NCI-H146 (cell line): Measurements from ENCODE around the gene NBPF15.
A peak's percentile ranks its signal among the peaks of the same experiment; 100 is the strongest.
"Not testable (repeated sequence)": the region's sequence is repeated elsewhere in the genome, so short reads cannot be mapped to it uniquely, and the experiment has no call there.

Experiments
- DNase-seq: peaks from one replicate; lab custom pipeline; 2025; lab: John Stamatoyannopoulos, UW

Gene NBPF15, protein sequence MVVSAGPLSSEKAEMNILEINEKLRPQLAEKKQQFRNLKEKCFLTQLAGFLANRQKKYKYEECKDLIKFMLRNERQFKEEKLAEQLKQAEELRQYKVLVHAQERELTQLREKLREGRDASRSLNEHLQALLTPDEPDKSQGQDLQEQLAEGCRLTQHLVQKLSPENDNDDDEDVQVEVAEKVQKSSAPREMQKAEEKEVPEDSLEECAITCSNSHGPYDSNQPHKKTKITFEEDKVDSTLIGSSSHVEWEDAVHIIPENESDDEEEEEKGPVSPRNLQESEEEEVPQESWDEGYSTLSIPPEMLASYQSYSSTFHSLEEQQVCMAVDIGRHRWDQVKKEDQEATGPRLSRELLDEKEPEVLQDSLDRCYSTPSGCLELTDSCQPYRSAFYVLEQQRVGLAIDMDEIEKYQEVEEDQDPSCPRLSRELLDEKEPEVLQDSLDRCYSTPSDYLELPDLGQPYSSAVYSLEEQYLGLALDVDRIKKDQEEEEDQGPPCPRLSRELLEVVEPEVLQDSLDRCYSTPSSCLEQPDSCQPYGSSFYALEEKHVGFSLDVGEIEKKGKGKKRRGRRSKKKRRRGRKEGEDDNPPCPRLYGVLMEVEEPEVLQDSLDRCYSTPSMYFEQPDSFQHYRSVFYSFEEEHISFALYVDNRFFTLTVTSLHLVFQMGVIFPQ

DNA sequence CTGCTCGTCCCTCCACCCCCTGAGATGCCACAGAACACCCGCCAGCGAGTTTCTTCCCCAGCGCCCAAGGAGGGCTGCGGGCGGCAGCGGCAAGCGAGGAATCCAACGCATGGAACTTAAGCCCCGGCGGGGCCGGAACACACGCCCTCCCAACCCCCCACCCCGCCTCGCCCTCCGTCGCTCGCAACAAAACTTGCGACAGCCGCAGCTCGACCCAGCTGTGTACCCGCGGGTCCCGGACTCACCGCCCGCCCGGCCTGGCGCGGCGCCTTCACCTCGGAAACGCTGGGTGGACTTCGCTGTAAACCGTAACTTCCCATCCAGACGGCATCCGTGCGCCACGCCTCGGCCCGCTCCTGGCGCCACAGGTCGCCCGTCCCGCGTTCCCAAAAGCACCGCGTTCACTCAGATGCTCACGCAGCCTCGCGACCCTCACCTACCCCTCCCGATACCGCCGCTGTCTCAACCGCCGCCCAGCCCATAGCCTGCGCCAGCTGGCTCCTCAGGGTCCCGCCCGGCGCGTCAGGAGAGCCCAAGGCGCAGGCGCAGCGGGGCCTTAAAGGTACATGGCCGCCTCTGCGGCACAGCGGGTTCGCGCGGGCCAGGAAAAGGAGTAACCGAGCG lies at the start of gene NBPF15:
NBPF15 (minus strand) TSS at position 534 of the 624 bp plus-strand sequence. CDS start 21,666 bp downstream, outside the sequence.
- peak; percentile 67 for DNase-seq

DNA sequence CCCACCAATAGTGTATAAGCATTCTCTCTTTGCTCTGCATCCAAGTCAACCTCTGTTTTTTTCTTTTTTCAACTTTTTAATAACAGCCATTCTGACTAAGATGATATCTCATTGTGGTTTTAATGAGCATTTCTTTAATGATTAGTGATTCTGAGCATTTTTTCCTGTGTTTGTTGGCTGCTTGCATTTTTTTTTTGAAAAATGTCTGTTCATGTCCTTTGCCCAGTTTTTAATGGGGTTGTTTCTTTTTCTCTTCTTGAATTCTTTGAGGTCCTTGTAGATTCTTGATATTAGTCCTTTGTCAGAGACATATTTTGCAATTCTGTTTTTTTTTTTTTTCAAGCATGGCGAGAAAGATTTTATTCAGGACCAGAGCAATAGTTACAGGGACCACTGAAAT lies 35.0 kb upstream of the NBPF15 start:
- not testable (repeated sequence) for DNase-seq

DNA sequence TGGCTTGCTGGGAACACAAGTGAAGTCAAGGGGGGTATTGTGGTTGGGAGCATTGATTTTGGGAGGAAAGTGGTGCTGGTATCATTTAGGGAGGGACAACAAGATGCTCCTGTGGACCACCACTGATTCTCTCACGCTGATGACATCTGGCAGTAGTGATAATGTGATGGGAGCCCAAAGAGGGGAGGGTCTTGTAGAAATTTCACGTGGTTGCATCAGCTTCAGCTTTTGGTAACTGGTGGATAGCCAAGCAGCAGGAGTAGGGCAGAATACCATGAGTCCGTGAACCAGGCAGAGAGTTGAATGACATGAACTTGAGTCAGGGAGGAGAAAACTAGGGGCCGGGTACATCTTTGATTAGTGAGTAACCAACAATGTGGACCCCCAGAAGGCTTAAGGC lies 32.7 kb upstream of the NBPF15 start:
- not testable (repeated sequence) for DNase-seq

DNA sequence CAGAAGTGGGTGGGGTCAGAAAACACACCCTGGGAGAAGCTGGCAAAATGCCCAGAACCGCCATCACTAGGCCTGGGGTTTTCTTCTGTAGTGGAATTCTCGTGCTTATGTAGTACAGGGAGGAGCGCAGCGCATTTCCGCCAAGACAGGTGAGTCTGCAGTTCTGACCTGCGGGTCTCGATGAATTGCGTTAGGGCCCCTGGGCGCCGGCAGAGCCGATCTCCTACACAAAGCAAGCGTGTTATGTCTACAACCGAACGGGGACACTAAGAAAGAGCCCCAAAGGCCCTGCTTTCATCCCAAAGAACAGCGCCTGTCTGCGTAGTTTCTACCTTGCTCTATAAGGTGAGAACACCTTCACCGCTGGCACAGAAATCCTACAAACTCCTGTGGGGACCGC lies 28.9 kb upstream of the NBPF15 start:
- not testable (repeated sequence) for DNase-seq

DNA sequence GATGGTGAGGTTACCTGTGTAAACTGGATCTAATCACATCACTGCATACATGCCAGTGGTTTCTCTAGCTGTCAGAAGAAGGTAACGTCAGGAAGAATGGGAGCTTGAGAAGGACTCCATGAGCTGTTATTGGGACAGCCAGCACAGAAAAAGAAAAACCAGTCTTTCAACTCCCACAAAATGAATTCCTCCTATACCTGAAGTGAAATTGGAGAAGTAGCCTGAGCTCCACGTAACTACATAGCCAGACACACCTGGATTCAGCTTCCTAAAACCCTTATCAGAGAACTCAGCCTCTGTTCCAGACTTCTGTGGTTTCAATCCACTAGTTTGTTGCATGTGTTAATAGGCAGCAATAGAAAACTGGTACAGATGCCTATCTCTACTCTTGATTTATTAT lies 25.5 kb upstream of the NBPF15 start:
- not testable (repeated sequence) for DNase-seq

DNA sequence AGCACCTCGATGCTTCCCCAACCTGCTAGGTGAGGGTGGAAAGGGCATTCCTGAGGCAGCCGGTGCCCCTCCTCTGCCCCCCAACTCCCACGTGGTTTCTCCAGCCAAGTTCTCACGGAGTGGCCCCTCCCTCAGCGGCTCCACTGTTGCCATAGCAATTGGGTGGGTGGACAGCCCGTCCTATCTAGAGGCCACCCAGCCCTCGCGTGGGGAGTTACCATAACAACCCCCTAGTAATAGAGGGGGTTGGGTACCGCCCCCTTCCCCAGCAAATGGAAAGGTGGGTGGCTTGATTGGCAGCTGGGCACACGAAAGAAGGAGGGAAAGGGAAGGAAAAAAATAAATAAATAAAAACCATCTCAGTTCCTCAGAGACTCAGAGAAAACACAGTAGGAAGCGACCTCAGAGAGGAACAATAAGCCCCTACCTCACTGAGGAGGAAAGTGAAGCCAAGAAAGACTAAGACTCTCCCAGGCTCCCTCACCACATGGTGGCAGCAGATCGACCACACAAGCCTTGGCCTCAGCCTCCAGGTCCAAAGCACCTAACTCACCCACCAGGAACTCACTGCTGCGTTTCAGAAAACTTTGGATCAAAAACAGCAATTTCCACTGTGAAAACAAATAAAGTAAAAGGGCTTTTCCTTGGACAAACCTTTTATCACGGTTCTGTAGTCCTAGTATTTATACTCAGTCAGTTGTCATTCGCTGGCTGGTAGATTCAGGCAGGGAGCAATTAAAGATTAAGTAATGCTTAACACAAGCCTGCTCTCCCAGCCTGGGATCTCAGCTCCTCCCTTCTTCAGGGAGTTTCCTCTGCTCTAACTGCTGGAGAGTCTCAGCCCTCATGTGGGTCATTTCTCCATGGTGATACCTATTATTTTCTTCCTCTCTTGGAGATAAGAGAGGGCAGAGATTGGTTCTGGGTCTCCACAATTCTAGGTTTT lies 23.9 kb upstream of the NBPF15 start:
- not testable (repeated sequence) for DNase-seq

DNA sequence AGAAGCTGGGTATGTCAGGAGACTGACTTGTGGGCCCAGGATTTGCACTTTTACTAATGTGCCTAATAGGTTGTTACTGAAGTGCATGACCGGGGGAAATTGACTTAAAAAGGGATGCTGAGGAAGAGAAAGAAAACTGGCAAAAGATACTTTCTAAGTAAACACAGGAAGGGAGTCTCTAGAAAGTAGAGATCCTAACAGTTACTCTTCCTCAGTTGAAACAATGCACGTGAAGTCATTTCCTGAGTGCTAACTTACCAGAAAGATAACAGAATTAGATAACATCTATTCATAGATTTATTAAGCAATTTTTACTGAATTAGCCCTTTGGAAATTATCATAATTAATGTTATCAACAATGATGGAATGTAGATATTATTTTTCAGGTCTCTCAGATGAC lies 12.4 kb upstream of the NBPF15 start:
- not testable (repeated sequence) for DNase-seq

DNA sequence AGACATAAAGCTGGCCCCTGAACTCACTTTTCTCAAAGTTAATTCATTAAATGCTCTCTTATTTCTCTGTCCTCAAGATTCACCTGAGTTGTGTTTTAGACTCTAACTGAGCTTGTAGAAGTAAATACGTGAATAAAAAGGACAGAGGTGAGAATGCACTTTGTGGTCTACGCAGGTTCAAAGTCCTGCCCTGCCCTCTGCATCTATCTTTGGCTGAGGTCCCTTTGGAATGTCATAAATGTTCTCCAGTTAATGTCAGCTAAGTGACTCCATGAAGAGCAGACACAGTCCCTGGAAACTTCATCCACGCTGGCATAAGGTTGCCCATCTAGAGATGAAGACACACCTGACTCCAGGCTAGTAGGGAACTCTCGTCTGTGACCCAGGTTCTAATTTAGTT lies 10.0 kb upstream of the NBPF15 start:
- not testable (repeated sequence) for DNase-seq

DNA sequence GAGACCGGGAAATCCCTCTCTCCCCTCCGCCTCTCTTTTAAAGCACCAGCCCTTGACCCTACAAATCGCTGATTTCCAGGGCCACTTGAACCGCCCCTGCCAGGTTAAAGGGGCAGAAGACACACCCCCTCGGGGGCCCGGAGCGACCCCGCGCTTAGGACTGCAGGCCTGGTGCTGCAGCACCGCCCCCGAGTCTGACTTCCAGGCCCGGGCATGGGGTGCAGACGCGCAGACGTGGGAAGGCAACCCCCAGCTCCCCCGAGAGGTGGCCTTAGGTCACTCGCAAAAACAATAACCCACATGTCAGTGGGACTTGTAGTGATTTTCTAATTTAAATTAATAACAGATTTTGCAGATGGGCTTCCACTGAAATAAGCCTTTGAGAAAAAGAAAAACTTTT lies 309 bp upstream of the NBPF15 start:
- DNase-seq = not testable (repeated sequence)

DNA sequence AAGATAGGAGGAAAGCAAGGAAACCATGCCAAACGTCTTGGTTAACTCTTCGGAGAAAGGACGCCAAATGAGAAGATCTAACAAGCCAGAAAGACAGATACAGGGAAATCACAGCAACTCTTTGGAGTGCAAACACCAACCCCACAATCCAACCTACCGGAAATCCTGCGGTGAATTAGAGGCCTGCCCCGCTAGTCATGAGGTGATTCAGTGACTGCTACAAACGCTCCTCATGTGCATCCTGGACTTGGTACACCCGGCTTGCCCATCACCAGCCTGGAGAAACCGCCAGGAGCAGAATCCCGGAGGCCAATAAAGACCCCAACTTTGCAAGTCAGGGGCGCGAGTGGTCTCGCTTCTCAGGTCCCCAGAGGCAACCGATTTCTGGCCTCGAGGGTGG lies 783 bp downstream of the NBPF15 start:
- not testable (repeated sequence) for DNase-seq

DNA sequence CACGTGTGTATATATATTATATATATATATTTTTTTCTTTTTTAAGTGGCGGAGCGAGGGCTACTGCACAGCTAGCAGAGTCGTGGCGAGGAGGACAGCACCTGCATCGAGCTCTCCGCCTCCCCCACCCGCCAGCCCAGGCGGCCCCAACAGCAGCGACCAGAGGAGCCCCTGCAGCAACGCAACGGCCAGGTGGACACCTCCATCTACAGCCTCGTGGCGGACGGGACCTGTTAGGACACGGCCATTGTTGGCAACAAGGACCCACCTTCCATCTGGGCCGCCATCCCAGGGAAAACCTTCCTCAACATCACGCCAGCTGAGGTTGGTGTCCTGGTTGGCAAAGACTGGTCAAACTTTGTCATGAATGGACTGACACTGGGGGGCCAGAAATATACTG lies 19.1 kb downstream of the NBPF15 start:
- DNase-seq = not testable (repeated sequence)

DNA sequence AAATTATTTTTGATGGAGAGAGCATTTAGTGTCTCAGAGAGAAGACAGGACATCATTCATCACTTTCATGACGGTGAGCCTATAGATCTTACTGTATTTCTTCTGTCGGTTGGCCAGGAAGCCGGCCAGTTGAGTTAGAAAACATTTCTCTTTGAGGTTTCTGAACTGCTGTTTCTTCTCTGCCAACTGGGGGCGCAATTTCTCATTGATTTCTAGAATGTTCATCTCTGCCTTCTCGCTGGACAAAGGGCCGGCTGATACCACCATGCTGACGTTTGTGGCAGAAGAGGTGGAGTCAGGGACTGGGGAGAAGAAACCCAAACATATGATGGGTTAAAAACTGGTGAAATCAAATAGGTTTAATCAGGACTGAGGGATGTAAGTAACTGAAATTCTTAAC lies 21.7 kb downstream of the NBPF15 start:
- DNase-seq = not testable (repeated sequence)

DNA sequence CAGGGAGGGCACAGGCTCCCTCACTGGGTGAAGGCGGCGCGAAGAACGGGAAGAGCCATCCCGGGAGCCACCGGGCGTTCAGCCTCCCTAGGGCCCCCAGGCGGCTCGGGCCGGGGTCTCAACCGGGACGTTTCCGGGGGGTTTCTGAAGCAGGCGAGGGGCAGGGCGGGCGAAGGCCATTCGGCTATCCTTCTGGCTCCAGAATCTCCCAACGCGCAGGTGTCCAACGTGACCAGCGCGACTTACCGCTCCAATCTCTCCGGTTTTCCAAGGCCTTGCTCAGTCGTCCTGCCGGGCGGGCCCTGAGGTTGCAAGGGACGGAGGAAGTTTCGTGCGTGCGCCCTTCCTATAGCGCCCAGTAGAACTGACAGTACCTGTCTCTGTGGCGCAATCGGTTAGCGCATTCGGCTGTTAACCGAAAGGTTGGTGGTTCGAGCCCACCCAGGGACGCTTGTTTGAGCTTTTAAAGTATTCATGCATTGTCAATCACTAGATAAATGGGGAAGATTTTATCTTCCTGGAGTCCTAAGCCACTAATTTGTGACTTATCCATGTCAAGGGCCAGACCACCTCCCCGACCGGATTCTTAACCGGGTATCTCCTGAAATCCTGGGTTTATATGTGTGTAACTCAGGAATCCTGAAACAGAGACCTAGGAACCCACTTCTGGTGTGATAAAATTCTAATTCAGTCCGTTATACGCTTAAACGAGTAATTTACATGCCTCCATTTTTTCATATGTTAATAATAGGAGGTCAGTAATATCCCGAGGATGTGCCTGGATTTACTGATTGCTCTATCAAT lies 42.4 kb downstream of the NBPF15 start:
- DNase-seq = peak; percentile 84

DNA sequence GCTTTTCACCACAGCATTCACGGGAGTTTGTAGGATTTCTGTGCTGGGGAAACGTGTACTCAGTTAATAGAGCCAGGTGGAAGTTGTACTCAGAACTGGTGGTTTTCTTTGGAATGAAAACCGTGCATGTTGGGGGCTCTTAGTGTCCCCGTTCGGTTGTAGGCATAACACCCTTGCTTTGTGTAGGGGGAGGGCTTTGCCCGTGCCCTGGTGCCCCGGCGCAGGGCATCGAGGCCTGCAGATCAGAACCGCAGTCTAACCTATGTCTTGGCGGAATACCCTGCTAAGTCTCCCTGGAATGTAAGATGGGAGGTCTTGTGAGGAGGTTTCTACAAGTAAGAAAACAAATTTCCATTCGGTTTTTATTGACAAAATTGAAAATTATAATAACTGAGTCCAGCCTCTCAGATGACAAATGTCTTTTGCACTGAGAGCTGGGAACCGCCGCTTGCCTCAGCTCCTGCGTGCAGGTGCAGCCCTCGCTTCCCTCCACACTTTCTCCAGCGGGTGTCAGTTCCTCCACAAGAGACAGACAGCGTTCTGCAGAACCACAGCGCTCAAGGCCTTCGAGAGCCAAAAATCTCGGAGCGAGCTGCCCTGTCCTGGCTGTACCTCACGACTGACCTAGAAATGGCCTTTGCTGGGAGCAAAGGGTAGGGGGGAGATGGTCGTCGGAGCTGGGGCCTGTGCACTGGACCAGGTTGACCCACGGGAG lies 47.9 kb downstream of the NBPF15 start:
- not testable (repeated sequence) for DNase-seq

DNA sequence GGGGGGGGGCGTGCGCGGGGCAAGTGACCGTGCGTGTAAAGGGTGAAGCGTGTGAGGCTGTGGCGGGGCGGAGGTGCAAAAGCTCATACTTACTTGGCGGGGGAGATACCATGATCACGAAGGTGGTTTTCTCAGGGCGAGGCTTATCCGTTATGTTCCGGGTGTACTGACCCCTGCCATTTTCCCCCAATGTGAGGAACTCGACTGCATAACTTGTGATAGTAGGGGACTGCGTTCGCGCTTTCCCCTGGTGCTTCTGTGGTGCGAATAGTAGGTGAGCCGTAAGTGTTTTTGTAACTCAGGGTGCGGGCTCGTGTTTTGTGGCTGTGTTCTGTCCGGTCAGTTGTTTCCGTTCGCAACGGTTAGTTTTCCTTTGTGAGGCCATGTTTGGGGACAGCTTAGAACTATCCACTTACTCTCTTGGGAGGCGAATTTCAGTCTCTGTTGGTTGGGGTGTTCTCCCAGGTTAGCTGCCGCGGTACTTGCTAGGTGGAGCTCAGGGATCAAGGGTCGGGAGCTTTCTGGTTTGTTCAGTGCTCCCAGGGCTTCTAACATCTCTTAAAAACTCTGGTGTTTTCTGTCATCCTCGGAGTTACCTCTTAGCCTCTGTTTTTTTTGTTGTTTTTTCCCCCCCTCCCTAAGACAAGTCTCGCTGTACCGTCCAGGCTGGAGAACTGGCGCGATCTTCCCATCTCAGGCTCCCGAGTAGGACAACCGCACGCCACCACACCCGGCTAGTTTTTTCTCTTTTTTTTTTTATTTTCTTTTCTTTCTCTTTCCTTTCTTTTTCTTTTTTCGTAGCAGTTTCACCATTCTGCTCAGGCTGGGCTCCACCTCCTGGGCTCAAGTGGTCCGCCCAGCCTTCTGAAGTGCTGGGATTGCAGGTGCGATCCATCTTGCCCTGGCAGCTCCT lies 48.7 kb downstream of the NBPF15 start:
- peak; percentile 91 for DNase-seq

DNA sequence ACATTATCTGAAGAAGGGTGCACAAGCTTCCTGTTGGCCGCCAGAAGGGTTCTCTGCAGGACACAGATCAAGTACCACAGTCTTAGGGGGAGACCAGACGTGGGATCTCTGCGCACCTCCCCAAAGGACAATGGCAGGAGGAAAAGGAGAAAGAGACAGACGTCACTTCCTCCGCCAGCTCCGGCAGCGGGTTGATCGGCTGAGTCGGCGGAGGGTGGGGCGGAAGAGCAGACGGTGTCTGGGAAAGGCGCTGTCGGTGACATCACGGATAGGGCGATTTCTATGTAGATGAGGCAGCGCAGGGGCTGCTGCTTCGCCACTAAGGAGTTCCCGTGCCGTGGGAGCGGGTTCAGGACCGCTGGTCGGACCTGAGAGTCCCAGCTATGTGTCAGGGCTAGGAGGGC lies 49.4 kb downstream of the NBPF15 start:
- DNase-seq = peak; percentile 78

DNA sequence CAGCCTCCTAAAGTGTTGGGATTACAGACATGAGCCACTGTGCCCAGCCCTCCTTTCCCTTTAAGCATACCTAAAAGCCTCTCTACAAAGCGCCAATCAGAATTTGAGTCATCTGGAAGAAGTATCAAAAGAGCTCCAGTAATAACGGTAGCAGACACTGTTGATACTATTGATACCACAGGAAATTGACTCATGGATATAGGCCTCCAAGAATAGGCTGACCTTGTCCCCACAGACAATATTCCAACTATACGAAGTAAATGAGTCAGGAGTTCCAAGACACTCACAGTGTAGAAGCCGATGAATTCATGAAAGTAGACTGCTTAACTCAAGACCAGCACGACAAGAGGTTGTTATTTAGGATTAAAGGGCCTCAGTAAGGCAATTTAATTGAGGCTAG lies 58.7 kb downstream of the NBPF15 start:
- DNase-seq = not testable (repeated sequence)

DNA sequence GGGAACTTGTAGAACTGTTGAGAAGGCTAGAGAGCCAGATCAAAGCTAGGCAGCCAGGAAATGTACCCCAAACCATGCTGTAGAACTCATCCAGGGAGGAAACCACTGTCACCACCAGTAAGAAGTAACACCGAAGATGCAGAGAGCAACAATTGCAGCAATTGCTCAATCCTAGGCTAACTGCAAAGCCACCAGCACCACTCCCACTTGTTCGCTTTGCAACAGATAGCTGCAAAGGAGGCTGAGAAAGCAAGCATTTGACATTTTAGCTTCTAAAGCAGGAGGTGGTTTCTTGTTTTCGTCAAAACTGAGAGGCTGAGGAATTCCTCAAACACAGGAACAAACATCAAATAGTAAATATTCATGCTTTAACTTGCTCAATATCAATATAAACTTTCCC lies 89.8 kb downstream of the NBPF15 start:
- DNase-seq = not testable (repeated sequence)
